ENCODE data around the gene IL36G.

DNA sequence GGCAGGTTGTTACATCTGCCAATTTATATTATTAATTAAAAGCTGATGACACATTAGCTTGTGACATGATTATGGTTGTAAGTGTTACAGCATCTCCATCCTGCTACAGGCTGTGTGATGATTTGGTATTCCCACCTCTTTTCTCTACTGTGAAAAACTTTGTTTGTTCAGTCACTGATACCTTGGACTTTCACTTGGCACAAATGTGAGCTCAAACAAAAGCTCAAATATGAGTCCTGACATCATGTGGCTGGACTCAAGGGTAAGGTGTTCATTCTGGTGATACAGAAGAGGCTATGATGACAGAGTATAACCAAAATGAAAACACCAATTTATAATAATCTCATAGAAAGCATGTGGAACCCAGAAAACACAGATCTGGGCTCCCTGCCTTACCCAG lies 16.0 kb downstream of the IL36G start:
- TF ChIP-seq, protein P1, sequence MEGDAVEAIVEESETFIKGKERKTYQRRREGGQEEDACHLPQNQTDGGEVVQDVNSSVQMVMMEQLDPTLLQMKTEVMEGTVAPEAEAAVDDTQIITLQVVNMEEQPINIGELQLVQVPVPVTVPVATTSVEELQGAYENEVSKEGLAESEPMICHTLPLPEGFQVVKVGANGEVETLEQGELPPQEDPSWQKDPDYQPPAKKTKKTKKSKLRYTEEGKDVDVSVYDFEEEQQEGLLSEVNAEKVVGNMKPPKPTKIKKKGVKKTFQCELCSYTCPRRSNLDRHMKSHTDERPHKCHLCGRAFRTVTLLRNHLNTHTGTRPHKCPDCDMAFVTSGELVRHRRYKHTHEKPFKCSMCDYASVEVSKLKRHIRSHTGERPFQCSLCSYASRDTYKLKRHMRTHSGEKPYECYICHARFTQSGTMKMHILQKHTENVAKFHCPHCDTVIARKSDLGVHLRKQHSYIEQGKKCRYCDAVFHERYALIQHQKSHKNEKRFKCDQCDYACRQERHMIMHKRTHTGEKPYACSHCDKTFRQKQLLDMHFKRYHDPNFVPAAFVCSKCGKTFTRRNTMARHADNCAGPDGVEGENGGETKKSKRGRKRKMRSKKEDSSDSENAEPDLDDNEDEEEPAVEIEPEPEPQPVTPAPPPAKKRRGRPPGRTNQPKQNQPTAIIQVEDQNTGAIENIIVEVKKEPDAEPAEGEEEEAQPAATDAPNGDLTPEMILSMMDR (conservative IDR thresholded peaks at IDR 0.05; ENCODE audit: low read depth in 2 of 2), result no peak
- TF ChIP-seq CREB1 (CRISPR knock-in tag; IDR thresholded peaks at IDR 0.05; ENCODE audit: low read depth) (no peak), REST (IDR thresholded peaks at IDR 0.05; ENCODE audit: unreplicated experiment) (no peak), POLR2AphosphoS5 (IDR thresholded peaks at IDR 0.05; ENCODE audit: low read depth) (no peak), EZH2 (IDR thresholded peaks at IDR 0.05; ENCODE audit: low read depth, unreplicated experiment) (no peak)
- TF ChIP-seq, protein P2, sequence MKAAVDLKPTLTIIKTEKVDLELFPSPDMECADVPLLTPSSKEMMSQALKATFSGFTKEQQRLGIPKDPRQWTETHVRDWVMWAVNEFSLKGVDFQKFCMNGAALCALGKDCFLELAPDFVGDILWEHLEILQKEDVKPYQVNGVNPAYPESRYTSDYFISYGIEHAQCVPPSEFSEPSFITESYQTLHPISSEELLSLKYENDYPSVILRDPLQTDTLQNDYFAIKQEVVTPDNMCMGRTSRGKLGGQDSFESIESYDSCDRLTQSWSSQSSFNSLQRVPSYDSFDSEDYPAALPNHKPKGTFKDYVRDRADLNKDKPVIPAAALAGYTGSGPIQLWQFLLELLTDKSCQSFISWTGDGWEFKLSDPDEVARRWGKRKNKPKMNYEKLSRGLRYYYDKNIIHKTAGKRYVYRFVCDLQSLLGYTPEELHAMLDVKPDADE (IDR thresholded peaks at IDR 0.05), result no peak

All from GM23338 (cell line).